SK-N-MC (cell line): ENCODE data around the gene TOX4.
A peak's percentile ranks its signal among the peaks of the same experiment; 100 is the strongest.
"Not testable (repeated sequence)": the region's sequence is repeated elsewhere in the genome, so short reads cannot be mapped to it uniquely, and the experiment has no call there.

Experiments used
- DNase-seq: peaks from one replicate; pipeline ENCODE4 v3.0.0-alpha.2; 2011; ENCODE audit warnings: low read depth, low spot score
- H3K27ac ChIP-seq: fragments of 200-600 bp; sonication (generic); 2 replicates; pipeline ENCODE4 v1.5.1; 2016; ENCODE audit warnings: mixed run types
- H3K36me3 ChIP-seq: fragments of 200-600 bp; sonication (generic); 2 replicates; pipeline ENCODE4 v1.6.1; 2017; ENCODE audit warnings: antibody characterized with exemption, low read length, mixed read lengths; ENCODE audit not compliant: insufficient read depth
- H3K4me3 ChIP-seq: fragments of 200-600 bp; sonication (generic); 2 replicates; pipeline ENCODE4 v1.5.1; 2016
- H3K9ac ChIP-seq: fragments of 200-600 bp; sonication (generic); 2 replicates; pipeline ENCODE4 v1.8.0; 2017; ENCODE audit warnings: mixed run types, mixed read lengths; ENCODE audit not compliant: insufficient read length
- H3K9me3 ChIP-seq: fragments of 200-600 bp; sonication (generic); 2 replicates; pipeline ENCODE4 v1.6.1; 2017; ENCODE audit warnings: low read depth, mild to moderate bottlenecking, antibody characterized with exemption, low read length, moderate library complexity, mixed read lengths
- EZH2 ChIP-seq: fragments of 200-600 bp; sonication (generic); IDR thresholded peaks from one replicate; pipeline ENCODE4 v1.6.1; 2017; ENCODE audit warnings: antibody characterized with exemption
- FOXP2 ChIP-seq: optimal IDR thresholded peaks from 2 replicates; pipeline ENCODE3; 2011; ENCODE audit warnings: mild to moderate bottlenecking, moderate library complexity; ENCODE audit not compliant: insufficient read depth; ENCODE audit errors: extremely low read length, control extremely low read depth
- POLR2AphosphoS5 ChIP-seq: IDR thresholded peaks from 2 replicates; pipeline ENCODE4 v1.6.1; 2012; ENCODE audit warnings: mild to moderate bottlenecking, low read depth, low read length, borderline replicate concordance

The TOX4 gene

DNA sequence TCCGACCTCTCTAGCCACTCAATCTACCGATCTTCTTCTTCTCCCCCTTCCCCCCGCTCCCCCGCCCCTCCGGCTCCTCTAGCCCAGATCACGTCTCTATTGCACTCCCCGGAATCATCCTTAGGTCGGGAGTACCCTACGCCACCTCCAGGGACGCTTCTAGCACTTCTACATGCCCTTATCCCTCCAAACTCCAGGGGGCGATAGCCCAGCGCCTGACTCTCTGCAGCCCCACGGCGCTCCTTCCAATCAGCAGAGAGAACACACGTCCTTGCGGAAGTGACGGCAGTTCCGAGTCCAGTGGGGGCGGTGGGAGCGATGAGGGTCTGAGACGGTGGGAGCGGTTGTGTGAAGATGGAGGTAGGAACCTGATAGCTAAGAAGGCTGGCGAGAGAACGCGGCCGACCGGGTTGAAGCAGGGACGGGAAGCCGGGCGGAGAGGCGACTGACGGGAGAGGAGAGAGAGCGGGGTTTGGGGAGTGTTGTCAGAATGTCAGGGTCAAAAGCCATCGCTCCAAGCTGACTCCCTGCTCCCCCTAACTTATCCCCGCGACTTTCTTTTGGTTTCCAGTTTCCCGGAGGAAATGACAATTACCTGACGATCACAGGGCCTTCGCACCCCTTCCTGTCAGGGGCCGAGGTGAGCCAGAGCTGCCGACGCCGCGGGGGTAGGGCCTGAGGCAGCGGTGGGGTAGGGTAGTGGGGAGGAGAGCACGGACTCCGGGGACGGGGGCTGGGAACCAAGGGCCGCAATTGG is at the start of gene TOX4, which contains the start of gene RAB2B:
Gene TOX4, plus strand, starts transcription at position 271 of the 757 bp plus-strand sequence. Its CDS starts 84 bp downstream, at position 355.
Gene RAB2B, minus strand, starts transcription at position 35 of the 757 bp plus-strand sequence. CDS start 87 bp downstream, outside the sequence.
- Histone ChIP-seq H3K36me3 (peaks cover 14% of the 10 kb centered on the region; the same call in 1 of the 2 replicates), H3K27ac (peak within 1 kb of the TSS; percentile 49; the same call in 1 of the 2 replicates), H3K9me3 (no peaks in the 10 kb centered on the region), H3K4me3 (peak within 1 kb of the TSS; percentile 89), H3K9ac (peak within 1 kb of the TSS; percentile 92)
- DNase-seq = peak; percentile 95
- TF ChIP-seq POLR2AphosphoS5 (peak; percentile 81), FOXP2 (peak; percentile 46), EZH2 (no peak)

DNA sequence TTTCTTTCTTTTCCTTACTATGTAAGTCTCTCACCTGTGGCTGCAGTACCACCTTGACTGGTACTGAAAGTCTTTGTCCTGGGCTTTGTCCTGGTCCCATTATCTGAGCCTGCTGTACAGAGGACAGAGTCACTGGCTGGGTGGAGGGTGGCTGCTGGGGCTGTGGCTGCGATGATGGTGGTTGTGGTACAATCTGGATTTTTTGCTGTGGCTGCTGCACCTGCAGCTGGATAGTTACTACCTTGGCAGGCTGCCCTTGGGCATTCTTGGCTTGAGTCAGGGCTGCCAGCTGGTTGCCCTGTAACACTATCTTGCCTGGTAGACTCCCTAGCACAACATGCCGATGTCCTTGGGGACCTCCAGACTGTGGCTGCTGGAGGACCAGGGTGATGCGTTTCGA is 48.1 kb upstream of the TOX4 start:
- no peak for TF ChIP-seq EZH2
- TF ChIP-seq FOXP2 = no peak
- no peak for TF ChIP-seq POLR2AphosphoS5
- Histone ChIP-seq H3K9me3 (no peaks in the 10 kb centered on the region), H3K4me3 (no peak overlapping the region), H3K36me3 (peaks cover 85% of the 10 kb centered on the region), H3K9ac (no peak overlapping the region), H3K27ac (no peak overlapping the region)
- DNase-seq = no peak

- Histone ChIP-seq H3K9me3 (no peaks in the 10 kb centered on the region), H3K9ac (no peak overlapping the region), H3K36me3 (peaks cover 63% of the 10 kb centered on the region), H3K4me3 (no peak overlapping the region), H3K27ac (no peak overlapping the region)
- DNase-seq = no peak
- TF ChIP-seq EZH2 = no peak
- no peak for TF ChIP-seq FOXP2
- no peak for TF ChIP-seq POLR2AphosphoS5
Measured at GRCh38 chr14:21431126-21431525, 45.9 kb upstream of the TOX4 start.

DNA sequence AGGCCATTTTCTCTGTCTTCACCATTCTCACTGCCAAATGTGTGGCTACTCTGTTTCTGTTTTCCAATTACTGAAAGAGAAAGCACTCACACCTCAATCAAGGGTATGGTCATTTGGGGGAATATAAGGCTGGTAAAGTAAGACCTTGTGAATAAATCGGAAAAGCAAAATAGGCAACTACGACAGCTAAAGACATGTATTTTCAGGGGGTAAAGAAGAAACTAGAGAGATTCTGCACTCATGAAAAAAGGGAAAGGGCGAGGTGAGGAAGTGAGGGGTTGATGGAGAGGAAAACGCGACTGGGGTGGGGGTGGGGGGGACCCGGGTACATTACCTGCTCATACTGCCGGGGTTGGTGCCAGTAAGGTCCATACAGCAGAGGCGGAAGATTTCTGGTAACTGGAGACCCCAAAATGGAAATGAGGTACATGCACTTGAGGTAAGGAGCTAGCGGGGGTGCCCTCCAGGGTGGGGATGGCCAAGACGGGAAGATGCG is 40.4 kb upstream of the TOX4 start:
- Histone ChIP-seq H3K9ac (peak overlapping the region; percentile 75), H3K27ac (no peak overlapping the region), H3K9me3 (no peaks in the 10 kb centered on the region), H3K36me3 (peaks cover 16% of the 10 kb centered on the region), H3K4me3 (peak overlapping the region; percentile 91)
- TF ChIP-seq EZH2 = no peak
- no peak for DNase-seq

GRCh38 chr14:21437063-21437901 is 39.7 kb upstream of the TOX4 start:
- H3K9ac ChIP-seq = peak overlapping the region; percentile 75
- H3K4me3 ChIP-seq = peak overlapping the region; percentile 91
- TF ChIP-seq POLR2AphosphoS5 = peak; percentile 94
- TF ChIP-seq FOXP2 = no peak
- no peaks in the 10 kb centered on the region for H3K9me3 ChIP-seq
- peaks cover 12% of the 10 kb centered on the region for H3K36me3 ChIP-seq
- H3K27ac ChIP-seq = peak overlapping the region; percentile 89
- peak; percentile 96 for DNase-seq

DNA sequence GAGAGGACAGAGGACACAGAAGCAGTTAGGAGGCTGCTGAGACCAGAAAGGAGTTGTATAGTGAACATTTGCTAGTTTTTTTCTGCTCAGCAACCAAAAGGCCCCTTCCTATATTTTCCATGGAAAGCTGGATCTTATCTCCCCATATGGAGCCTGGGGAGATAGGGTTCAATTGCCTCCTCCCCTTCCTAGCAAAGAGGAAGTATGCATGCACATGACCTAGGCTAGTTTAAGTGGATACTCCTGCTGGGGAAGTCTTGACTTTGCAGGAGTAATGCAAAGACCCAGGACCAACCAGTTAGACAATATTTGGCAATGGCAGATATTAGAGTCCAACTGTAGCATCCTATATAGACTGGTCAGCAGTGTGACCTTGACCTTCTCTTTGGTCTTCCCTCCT is 36.1 kb upstream of the TOX4 start:
- Histone ChIP-seq H3K27ac (peak overlapping the region; percentile 31; the same call in 1 of the 2 replicates), H3K9me3 (no peaks in the 10 kb centered on the region), H3K9ac (no peak overlapping the region), H3K36me3 (peaks cover 5% of the 10 kb centered on the region; the same call in 1 of the 2 replicates), H3K4me3 (no peak overlapping the region)
- TF ChIP-seq FOXP2 (no peak), POLR2AphosphoS5 (no peak), EZH2 (no peak)
- DNase-seq = no peak

GRCh38 chr14:21442657-21443056 is 34.3 kb upstream of the TOX4 start:
- DNase-seq, H3K9me3 ChIP-seq, H3K27ac ChIP-seq, H3K36me3 ChIP-seq, H3K4me3 ChIP-seq, H3K9ac ChIP-seq: not testable (repeated sequence)

DNA sequence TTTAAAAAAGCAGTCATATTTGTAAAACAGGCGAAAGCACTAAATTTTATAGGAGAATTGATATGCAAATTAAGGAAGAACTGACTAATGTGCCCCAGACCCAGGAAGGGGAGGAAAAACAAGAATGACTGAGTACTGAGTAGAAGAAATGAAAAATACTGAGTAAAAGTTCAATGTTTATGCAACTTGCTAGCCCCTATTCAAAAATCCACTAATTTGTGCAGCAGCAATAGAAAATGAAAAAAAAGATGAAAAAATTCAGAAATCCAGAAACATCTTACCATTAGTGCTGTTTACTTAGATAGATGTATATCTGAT is 27.1 kb upstream of the TOX4 start:
- DNase-seq = no peak
- peak overlapping the region; percentile 13; the same call in 1 of the 2 replicates for H3K4me3 ChIP-seq
- H3K9ac ChIP-seq = peak overlapping the region; percentile 12
- no peak for TF ChIP-seq POLR2AphosphoS5
- no peaks in the 10 kb centered on the region for H3K9me3 ChIP-seq
- H3K27ac ChIP-seq = peak overlapping the region; percentile 10; the same call in 1 of the 2 replicates
- H3K36me3 ChIP-seq = peaks cover 11% of the 10 kb centered on the region
